ENCODE results near the gene EPN2.

DNA sequence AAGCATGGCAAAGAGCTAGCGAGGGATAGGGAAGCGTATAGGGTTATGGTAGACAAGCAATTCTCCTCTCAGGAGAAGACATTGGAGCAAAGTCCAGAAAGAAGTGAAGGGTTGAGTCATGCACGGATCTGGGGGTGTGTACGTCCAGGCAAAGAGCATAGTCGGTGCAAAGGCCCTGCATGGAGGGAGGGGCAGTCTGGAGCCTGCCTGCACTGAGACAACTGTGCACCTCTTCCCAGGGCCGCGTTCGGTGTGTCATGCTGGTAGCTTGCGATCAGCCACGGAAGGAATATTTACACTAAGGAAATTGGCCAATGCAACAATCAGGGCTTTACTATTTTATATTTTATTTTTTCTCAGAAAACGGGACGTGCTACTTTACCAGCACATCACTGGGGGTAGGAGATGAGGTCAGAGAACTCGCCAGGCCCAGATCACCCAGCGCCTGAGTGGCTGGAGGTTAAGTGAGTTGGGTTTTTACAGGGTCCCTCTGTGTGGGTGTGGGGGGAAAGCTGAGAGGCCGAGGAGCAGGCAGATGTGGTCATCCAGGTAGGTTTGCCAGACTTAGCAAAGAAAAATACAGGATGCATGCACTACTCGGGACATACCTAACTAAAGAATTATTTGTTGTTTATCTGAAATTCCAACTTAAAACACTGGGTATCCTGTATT lies 132.1 kb downstream of the EPN2 start:
- TF ChIP-seq, protein P1, sequence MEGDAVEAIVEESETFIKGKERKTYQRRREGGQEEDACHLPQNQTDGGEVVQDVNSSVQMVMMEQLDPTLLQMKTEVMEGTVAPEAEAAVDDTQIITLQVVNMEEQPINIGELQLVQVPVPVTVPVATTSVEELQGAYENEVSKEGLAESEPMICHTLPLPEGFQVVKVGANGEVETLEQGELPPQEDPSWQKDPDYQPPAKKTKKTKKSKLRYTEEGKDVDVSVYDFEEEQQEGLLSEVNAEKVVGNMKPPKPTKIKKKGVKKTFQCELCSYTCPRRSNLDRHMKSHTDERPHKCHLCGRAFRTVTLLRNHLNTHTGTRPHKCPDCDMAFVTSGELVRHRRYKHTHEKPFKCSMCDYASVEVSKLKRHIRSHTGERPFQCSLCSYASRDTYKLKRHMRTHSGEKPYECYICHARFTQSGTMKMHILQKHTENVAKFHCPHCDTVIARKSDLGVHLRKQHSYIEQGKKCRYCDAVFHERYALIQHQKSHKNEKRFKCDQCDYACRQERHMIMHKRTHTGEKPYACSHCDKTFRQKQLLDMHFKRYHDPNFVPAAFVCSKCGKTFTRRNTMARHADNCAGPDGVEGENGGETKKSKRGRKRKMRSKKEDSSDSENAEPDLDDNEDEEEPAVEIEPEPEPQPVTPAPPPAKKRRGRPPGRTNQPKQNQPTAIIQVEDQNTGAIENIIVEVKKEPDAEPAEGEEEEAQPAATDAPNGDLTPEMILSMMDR (conservative IDR thresholded peaks at IDR 0.05; ENCODE audit: low read length), result no peak
- no peak for TF ChIP-seq EZH2phosphoT487 (IDR thresholded peaks at IDR 0.05; ENCODE audit: borderline replicate concordance, low read depth, low read length)

All from OCI-LY7 (cell line).